Neural progenitor cell (in vitro differentiated cells): ENCODE results near the gene TPPP3. TPM values are rescaled to one million over a fixed set of nuclear protein-coding genes. Genes with fewer than 3 reads are reported as not detected.

Experiments
- DNase-seq: peaks from one replicate; pipeline ENCODE4 v3.0.0-alpha.2; 2016; ENCODE audit warnings: low spot score
- H2AFZ ChIP-seq: fragments of 200-600 bp; sonication (generic); replicated peaks from 2 replicates; pipeline ENCODE4 v1.6.1; 2016; ENCODE audit warnings: antibody characterized with exemption
- H3F3A ChIP-seq: fragments of 200-600 bp; sonication (generic); 2 replicates; pipeline ENCODE4 v1.6.1; 2016; ENCODE audit warnings: antibody characterized with exemption, low read depth
- H3K27ac ChIP-seq: fragments of 200-600 bp; sonication (generic); 2 replicates; pipeline ENCODE4 v1.5.1; 2016; ENCODE audit warnings: mild to moderate bottlenecking
- H3K27me3 ChIP-seq: fragments of 200-600 bp; sonication (generic); 2 replicates; pipeline ENCODE4 v1.6.1; 2016; ENCODE audit warnings: mild to moderate bottlenecking, moderate library complexity
- H3K36me3 ChIP-seq: fragments of 200-600 bp; sonication (generic); 2 replicates; pipeline ENCODE4 v1.5.1; 2016
- H3K4me1 ChIP-seq: fragments of 200-600 bp; sonication (generic); 2 replicates; pipeline ENCODE4 v1.6.1; 2016; ENCODE audit warnings: mixed run types
- H3K4me2 ChIP-seq: fragments of 200-600 bp; sonication (generic); 2 replicates; pipeline ENCODE4 v1.6.1; 2016
- H3K4me3 ChIP-seq: fragments of 200-600 bp; sonication (generic); 2 replicates; pipeline ENCODE4 v1.5.1; 2016
- H3K79me2 ChIP-seq: fragments of 200-600 bp; sonication (generic); 2 replicates; pipeline ENCODE4 v1.6.1; 2016; ENCODE audit warnings: low read depth
- H3K9ac ChIP-seq: fragments of 200-600 bp; sonication (generic); 2 replicates; pipeline ENCODE4 v1.6.1; 2016
- H3K9me3 ChIP-seq: fragments of 200-600 bp; sonication (generic); 2 replicates; pipeline ENCODE4 v1.5.1; 2016; ENCODE audit warnings: low read depth
- H4K20me1 ChIP-seq: fragments of 200-600 bp; sonication (generic); 2 replicates; pipeline ENCODE4 v1.6.1; 2016; ENCODE audit warnings: low read depth
- H3K27ac Mint-ChIP-seq: 3 replicates; pipeline ENCODE4 v1.8.0; 2021; ENCODE audit warnings: mixed read lengths
- H3K27me3 Mint-ChIP-seq: 2 replicates; pipeline ENCODE4 v1.8.0; 2022; ENCODE audit warnings: low read depth, mild to moderate bottlenecking, inconsistent platforms, moderate library complexity, mixed read lengths; ENCODE audit not compliant: insufficient read depth
- H3K36me3 Mint-ChIP-seq: 3 replicates; pipeline ENCODE4 v1.8.0; 2021; ENCODE audit warnings: mixed read lengths
- H3K4me1 Mint-ChIP-seq: 3 replicates; pipeline ENCODE4 v1.8.0; 2021; ENCODE audit warnings: mixed read lengths
- H3K4me3 Mint-ChIP-seq: 3 replicates; pipeline ENCODE4 v1.8.0; 2021; ENCODE audit warnings: mild to moderate bottlenecking, moderate library complexity, mixed read lengths
- H3K9me3 Mint-ChIP-seq: 3 replicates; pipeline ENCODE4 v1.8.0; 2020; ENCODE audit warnings: mixed read lengths
- EZH2 ChIP-seq: fragments of 200-600 bp; sonication (generic); IDR thresholded peaks from 2 replicates; pipeline ENCODE4 v1.6.1; 2017; ENCODE audit warnings: antibody characterized with exemption, mild to moderate bottlenecking, moderate library complexity
- EZH2phosphoT487 ChIP-seq: fragments of 200-600 bp; sonication (generic); IDR thresholded peaks from 2 replicates; pipeline ENCODE4 v1.6.1; 2017; ENCODE audit warnings: antibody characterized with exemption
- total RNA-seq: library from RNA; depleted of rRNA; stranded (reverse); fragments of >200 nt; gene quantifications from 2 replicates; pipeline ENCODE4 v1.2.3, GENCODE V29; 2015; ENCODE audit warnings: low replicate concordance
- TF ChIP-seq, protein P1 (sequence below): fragments of 200-600 bp; sonication (generic); IDR thresholded peaks from 2 replicates; pipeline ENCODE4 v1.5.1; 2017; ENCODE audit warnings: antibody characterized with exemption, mild to moderate bottlenecking

Gene TPPP3
- total RNA-seq, 1 donor from 2014 or later = not detected

DNA sequence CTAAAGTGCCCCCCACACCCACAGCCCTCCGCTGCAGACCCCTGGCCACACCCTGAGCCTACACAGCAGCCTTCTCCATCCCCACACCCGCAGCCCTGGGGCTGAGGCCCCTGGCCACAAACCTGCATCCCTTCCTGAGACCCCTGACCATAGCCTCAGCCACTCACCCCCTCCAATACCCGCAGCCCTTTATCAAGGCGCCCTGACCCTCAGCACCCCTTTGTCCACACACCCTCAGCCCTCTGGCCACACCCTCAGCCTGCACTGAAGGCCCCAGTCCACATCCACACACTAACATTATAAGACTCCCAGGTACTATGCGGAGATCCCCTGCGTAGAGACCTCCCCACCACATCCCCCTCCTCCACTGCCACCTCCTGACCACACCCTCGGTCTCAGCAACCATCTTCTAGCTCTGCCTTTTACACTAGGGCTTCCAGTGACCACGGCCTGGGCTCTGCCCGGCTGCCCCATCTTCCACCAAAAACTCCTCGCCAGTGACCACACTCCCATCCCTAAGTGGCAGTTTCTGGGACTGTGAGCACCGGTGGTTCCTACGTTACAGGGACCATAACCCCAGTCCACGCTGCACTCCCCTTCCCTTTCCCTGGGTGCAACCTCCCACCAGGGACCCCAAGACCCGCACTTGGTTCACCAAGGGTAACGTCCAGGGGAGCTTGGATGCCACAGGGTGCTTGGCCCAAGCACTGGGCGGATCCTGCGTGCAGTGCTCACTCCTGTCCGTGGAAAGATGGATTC lies 818 bp downstream of the TPPP3 start:
- DNase-seq = no peak
- Mint-ChIP-seq H3K27me3 (peaks cover 13% of the 10 kb centered on the region), H3K4me1 (peaks cover 57% of the 10 kb centered on the region), H3K4me3 (peak overlapping the region; percentile 72), H3K9me3 (no peaks in the 10 kb centered on the region), H3K27ac (peak overlapping the region; percentile 57), H3K36me3 (no peaks in the 10 kb centered on the region)
- Histone ChIP-seq H3K9ac (no peak overlapping the region), H3K36me3 (no peaks in the 10 kb centered on the region), H4K20me1 (peaks cover 16% of the 10 kb centered on the region), H2AFZ (no peak overlapping the region), H3K4me3 (peak overlapping the region; percentile 33), H3K27ac (no peak overlapping the region), H3F3A (peaks cover 40% of the 10 kb centered on the region), H3K4me2 (peak overlapping the region; percentile 60), H3K4me1 (peaks cover 51% of the 10 kb centered on the region), H3K79me2 (no peaks in the 10 kb centered on the region), H3K9me3 (no peaks in the 10 kb centered on the region), H3K27me3 (peaks cover 55% of the 10 kb centered on the region)
- TF ChIP-seq, protein P1, sequence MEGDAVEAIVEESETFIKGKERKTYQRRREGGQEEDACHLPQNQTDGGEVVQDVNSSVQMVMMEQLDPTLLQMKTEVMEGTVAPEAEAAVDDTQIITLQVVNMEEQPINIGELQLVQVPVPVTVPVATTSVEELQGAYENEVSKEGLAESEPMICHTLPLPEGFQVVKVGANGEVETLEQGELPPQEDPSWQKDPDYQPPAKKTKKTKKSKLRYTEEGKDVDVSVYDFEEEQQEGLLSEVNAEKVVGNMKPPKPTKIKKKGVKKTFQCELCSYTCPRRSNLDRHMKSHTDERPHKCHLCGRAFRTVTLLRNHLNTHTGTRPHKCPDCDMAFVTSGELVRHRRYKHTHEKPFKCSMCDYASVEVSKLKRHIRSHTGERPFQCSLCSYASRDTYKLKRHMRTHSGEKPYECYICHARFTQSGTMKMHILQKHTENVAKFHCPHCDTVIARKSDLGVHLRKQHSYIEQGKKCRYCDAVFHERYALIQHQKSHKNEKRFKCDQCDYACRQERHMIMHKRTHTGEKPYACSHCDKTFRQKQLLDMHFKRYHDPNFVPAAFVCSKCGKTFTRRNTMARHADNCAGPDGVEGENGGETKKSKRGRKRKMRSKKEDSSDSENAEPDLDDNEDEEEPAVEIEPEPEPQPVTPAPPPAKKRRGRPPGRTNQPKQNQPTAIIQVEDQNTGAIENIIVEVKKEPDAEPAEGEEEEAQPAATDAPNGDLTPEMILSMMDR = no peak
- TF ChIP-seq EZH2 = no peak
- no peak for TF ChIP-seq EZH2phosphoT487

DNA sequence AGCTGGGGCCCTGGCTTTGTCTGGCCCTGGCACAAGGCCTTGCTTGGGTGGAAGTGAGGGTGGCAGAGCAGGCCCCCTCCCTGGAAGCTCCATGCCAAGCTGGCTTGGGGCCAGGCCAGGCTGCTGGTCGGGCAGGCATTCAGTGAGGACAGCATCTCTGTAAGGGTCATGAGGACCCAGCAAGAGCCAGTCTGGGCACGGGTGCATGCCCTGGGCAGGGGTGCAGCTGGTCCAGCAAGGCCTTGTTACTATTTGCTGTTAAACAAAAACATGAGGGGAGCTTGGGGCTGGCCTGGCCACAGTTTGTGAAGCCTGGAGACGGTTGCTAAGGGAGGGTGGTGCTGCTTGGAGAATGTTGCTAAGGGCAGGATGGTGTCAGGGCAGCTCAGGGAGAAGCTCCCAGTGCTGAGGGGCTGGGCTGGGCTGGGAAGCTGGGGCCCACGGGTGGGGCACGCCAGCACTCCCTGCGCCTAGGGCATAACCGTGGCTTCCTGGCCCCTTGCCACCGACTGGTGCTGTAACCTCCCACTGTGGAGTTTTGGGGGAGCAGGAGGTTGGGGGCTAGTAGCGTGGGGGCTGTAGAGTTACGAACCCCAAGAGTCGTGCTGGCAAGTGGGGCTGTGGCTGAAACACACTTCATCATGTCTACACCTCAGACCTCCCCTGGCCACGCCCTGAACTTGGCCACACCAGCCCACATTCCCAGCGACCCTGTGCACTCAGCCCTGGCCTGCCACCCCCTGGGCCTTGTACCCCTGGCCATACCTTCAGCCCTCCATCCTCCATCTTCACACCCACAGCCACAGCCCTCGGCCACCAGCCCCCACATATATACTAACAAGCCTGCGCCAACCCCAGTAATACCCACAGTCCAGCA lies 1.6 kb downstream of the TPPP3 start:
- no peak for DNase-seq

DNA sequence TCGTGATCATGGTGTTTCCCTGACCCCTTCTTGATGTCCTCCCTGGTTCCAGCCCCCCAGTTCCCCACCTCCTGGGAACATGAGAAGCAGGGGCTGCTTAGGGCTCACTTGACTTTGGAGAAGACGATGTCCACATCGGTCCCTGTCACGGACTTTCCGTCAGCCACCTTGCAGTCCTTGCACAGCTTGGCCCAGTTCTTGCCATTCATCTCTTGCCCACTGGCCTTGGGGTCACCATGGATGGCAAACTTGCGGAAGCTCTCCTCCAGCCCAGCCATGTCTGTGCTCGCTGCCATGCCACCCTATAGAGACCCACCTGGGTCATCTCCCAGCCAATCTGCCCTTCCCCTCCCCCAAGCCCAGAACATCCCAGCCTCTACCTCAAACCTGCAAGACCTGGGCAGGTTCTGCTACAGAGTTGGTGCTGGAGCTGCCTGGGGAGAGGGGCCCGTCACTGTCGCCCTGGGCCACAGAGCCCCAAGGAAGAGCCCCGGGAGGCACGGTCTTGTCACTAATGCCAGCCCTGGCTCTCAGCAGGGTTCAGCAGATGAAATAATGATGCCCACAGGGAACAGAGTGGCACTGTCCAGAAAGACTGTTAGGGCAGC lies 2.4 kb downstream of the TPPP3 start:
- Histone ChIP-seq H4K20me1 (peaks cover 15% of the 10 kb centered on the region), H3K4me3 (no peak overlapping the region), H3K27ac (no peak overlapping the region), H3K27me3 (peaks cover 51% of the 10 kb centered on the region), H3F3A (peaks cover 28% of the 10 kb centered on the region), H3K36me3 (no peaks in the 10 kb centered on the region), H3K9me3 (no peaks in the 10 kb centered on the region), H2AFZ (no peak overlapping the region), H3K4me2 (no peak overlapping the region), H3K9ac (no peak overlapping the region), H3K4me1 (peaks cover 42% of the 10 kb centered on the region), H3K79me2 (no peaks in the 10 kb centered on the region)
- no peak overlapping the region for H3K4me3 Mint-ChIP-seq
- no peaks in the 10 kb centered on the region for H3K9me3 Mint-ChIP-seq
- no peak for DNase-seq
- peaks cover 57% of the 10 kb centered on the region for H3K4me1 Mint-ChIP-seq
- H3K36me3 Mint-ChIP-seq = no peaks in the 10 kb centered on the region
- no peak for TF ChIP-seq EZH2phosphoT487
- TF ChIP-seq, protein P1 = no peak
- H3K27ac Mint-ChIP-seq = peak overlapping the region; percentile 19
- peaks cover 15% of the 10 kb centered on the region for H3K27me3 Mint-ChIP-seq

More for the DNA sequence above, 1.6 kb downstream of the TPPP3 start:
- peaks cover 34% of the 10 kb centered on the region for H3F3A ChIP-seq
- no peaks in the 10 kb centered on the region for H3K36me3 ChIP-seq
- Mint-ChIP-seq H3K36me3 (no peaks in the 10 kb centered on the region), H3K27me3 (peaks cover 15% of the 10 kb centered on the region), H3K4me3 (peak overlapping the region; percentile 75), H3K27ac (peak overlapping the region; percentile 82), H3K4me1 (peaks cover 56% of the 10 kb centered on the region), H3K9me3 (no peaks in the 10 kb centered on the region)
- H3K79me2 ChIP-seq = no peaks in the 10 kb centered on the region
- TF ChIP-seq, protein P1 = no peak
- no peak for TF ChIP-seq EZH2
- TF ChIP-seq EZH2phosphoT487 = no peak
- H3K9ac ChIP-seq = no peak overlapping the region
- no peaks in the 10 kb centered on the region for H3K9me3 ChIP-seq
- H3K4me1 ChIP-seq = peaks cover 49% of the 10 kb centered on the region
- no peak overlapping the region for H3K4me2 ChIP-seq
- H2AFZ ChIP-seq = no peak overlapping the region
- H3K27ac ChIP-seq = no peak overlapping the region
- H3K27me3 ChIP-seq = peaks cover 55% of the 10 kb centered on the region
- H3K4me3 ChIP-seq = no peak overlapping the region
- peaks cover 16% of the 10 kb centered on the region for H4K20me1 ChIP-seq
